T-helper 2 cell treated with Interferon-gamma antibody and Interleukin-4, amounts not matched to agents 5 μg/mL and 100 μg/mL, for 36 hours (primary cell): Measurements from ENCODE around the gene BPIFA3.
"Not testable (repeated sequence)": the region's sequence is repeated elsewhere in the genome, so short reads cannot be mapped to it uniquely, and the experiment has no call there.

ENCODE experiments used
- DNase-seq: peaks from one replicate; pipeline ENCODE4 v3.0.0; 2021; ENCODE audit warnings: low spot score
- H3K27ac Mint-ChIP-seq: one replicate; pipeline ENCODE4 v1.8.0; 2021; ENCODE audit warnings: mild to moderate bottlenecking, mixed read lengths
- H3K27me3 Mint-ChIP-seq: one replicate; pipeline ENCODE4 v1.8.0; 2021; ENCODE audit warnings: low read depth, mixed read lengths
- H3K36me3 Mint-ChIP-seq: one replicate; pipeline ENCODE4 v1.8.0; 2021; ENCODE audit warnings: low read depth, mixed read lengths
- H3K4me1 Mint-ChIP-seq: one replicate; pipeline ENCODE4 v1.8.0; 2021; ENCODE audit warnings: low read depth, mixed read lengths
- H3K4me3 Mint-ChIP-seq: one replicate; pipeline ENCODE4 v1.8.0; 2022; ENCODE audit warnings: mild to moderate bottlenecking, moderate library complexity, mixed read lengths
- H3K9me3 Mint-ChIP-seq: one replicate; pipeline ENCODE4 v1.8.0; 2021; ENCODE audit warnings: mixed read lengths

The BPIFA3 gene

GRCh38 chr20:33217052-33217451, at the start of gene BPIFA3:
BPIFA3 (plus strand) TSS chr20:33217352; CDS start chr20:33217537, 185 bp downstream.
- Mint-ChIP-seq H3K27ac (no peak within 1 kb of the TSS), H3K36me3 (no peaks in the 10 kb centered on the region), H3K4me1 (no peaks in the 10 kb centered on the region), H3K9me3 (no peaks in the 10 kb centered on the region), H3K27me3 (peaks cover 5% of the 10 kb centered on the region), H3K4me3 (no peak within 1 kb of the TSS)
- DNase-seq, result no peak

GRCh38 chr20:33167859-33168258, 49.3 kb upstream of the BPIFA3 start, which contains the start of gene BPIFA2:
BPIFA2 (plus strand) TSS chr20:33168159; CDS start chr20:33169146, 987 bp downstream.
- no peaks in the 10 kb centered on the region for H3K4me1 Mint-ChIP-seq
- H3K27me3 Mint-ChIP-seq, result no peaks in the 10 kb centered on the region
- peaks cover 21% of the 10 kb centered on the region for H3K9me3 Mint-ChIP-seq
- no peak within 1 kb of the TSS for H3K4me3 Mint-ChIP-seq
- H3K36me3 Mint-ChIP-seq, result no peaks in the 10 kb centered on the region
- no peak within 1 kb of the TSS for H3K27ac Mint-ChIP-seq
- DNase-seq, result no peak

GRCh38 chr20:33169176-33169794, 47.9 kb upstream of the BPIFA3 start:
- Mint-ChIP-seq H3K27me3 (no peaks in the 10 kb centered on the region), H3K36me3 (no peaks in the 10 kb centered on the region), H3K27ac (no peak overlapping the region), H3K4me1 (no peaks in the 10 kb centered on the region), H3K4me3 (no peak overlapping the region), H3K9me3 (peaks cover 21% of the 10 kb centered on the region)
- DNase-seq, result no peak

GRCh38 chr20:33172781-33173180, 44.4 kb upstream of the BPIFA3 start:
- H3K27me3 Mint-ChIP-seq, result no peaks in the 10 kb centered on the region
- no peak overlapping the region for H3K4me3 Mint-ChIP-seq
- no peaks in the 10 kb centered on the region for H3K4me1 Mint-ChIP-seq
- H3K9me3 Mint-ChIP-seq, result peaks cover 21% of the 10 kb centered on the region
- H3K27ac Mint-ChIP-seq, result no peak overlapping the region
- no peak for DNase-seq
- H3K36me3 Mint-ChIP-seq, result no peaks in the 10 kb centered on the region

GRCh38 chr20:33175123-33175522, 42.0 kb upstream of the BPIFA3 start:
- Mint-ChIP-seq H3K36me3 (no peaks in the 10 kb centered on the region), H3K27ac (no peak overlapping the region), H3K27me3 (no peaks in the 10 kb centered on the region), H3K4me1 (no peaks in the 10 kb centered on the region), H3K9me3 (peaks cover 6% of the 10 kb centered on the region), H3K4me3 (no peak overlapping the region)
- DNase-seq, result no peak

GRCh38 chr20:33176101-33176500, 41.1 kb upstream of the BPIFA3 start:
- H3K9me3 Mint-ChIP-seq, result no peaks in the 10 kb centered on the region
- no peak overlapping the region for H3K4me3 Mint-ChIP-seq
- no peaks in the 10 kb centered on the region for H3K27me3 Mint-ChIP-seq
- H3K4me1 Mint-ChIP-seq, result no peaks in the 10 kb centered on the region
- no peaks in the 10 kb centered on the region for H3K36me3 Mint-ChIP-seq
- H3K27ac Mint-ChIP-seq, result no peak overlapping the region
- DNase-seq, result no peak

- DNase-seq, result no peak
- Mint-ChIP-seq H3K27me3 (no peaks in the 10 kb centered on the region), H3K27ac (no peak overlapping the region), H3K4me1 (no peaks in the 10 kb centered on the region), H3K4me3 (no peak overlapping the region), H3K9me3 (no peaks in the 10 kb centered on the region), H3K36me3 (no peaks in the 10 kb centered on the region)
Measured at GRCh38 chr20:33177866-33178265, 39.3 kb upstream of the BPIFA3 start.

GRCh38 chr20:33178726-33179125, 38.4 kb upstream of the BPIFA3 start:
- H3K4me3 Mint-ChIP-seq, result no peak overlapping the region
- no peak overlapping the region for H3K27ac Mint-ChIP-seq
- H3K27me3 Mint-ChIP-seq, result no peaks in the 10 kb centered on the region
- DNase-seq, result no peak
- no peaks in the 10 kb centered on the region for H3K36me3 Mint-ChIP-seq
- H3K4me1 Mint-ChIP-seq, result no peaks in the 10 kb centered on the region
- H3K9me3 Mint-ChIP-seq, result no peaks in the 10 kb centered on the region

GRCh38 chr20:33180169-33180568, 37.0 kb upstream of the BPIFA3 start:
- no peaks in the 10 kb centered on the region for H3K27me3 Mint-ChIP-seq
- H3K4me1 Mint-ChIP-seq, result no peaks in the 10 kb centered on the region
- H3K4me3 Mint-ChIP-seq, result no peak overlapping the region
- H3K36me3 Mint-ChIP-seq, result no peaks in the 10 kb centered on the region
- no peak overlapping the region for H3K27ac Mint-ChIP-seq
- no peak for DNase-seq
- no peaks in the 10 kb centered on the region for H3K9me3 Mint-ChIP-seq

- H3K9me3 Mint-ChIP-seq, result no peaks in the 10 kb centered on the region
Measured at GRCh38 chr20:33181482-33182093, 35.6 kb upstream of the BPIFA3 start.

GRCh38 chr20:33183312-33183711, 33.8 kb upstream of the BPIFA3 start:
- DNase-seq, result no peak
- Mint-ChIP-seq H3K27me3 (no peaks in the 10 kb centered on the region), H3K4me3 (no peak overlapping the region), H3K9me3 (no peaks in the 10 kb centered on the region), H3K36me3 (no peaks in the 10 kb centered on the region), H3K4me1 (no peaks in the 10 kb centered on the region), H3K27ac (no peak overlapping the region)

More at GRCh38 chr20:33181482-33182093, 35.6 kb upstream of the BPIFA3 start:
- Mint-ChIP-seq H3K4me3 (no peak overlapping the region), H3K27ac (no peak overlapping the region), H3K4me1 (no peaks in the 10 kb centered on the region), H3K36me3 (no peaks in the 10 kb centered on the region), H3K27me3 (no peaks in the 10 kb centered on the region)
- no peak for DNase-seq

GRCh38 chr20:33185031-33185590, 32.0 kb upstream of the BPIFA3 start:
- not testable (repeated sequence) for DNase-seq, H3K4me3 Mint-ChIP-seq, H3K4me1 Mint-ChIP-seq

GRCh38 chr20:33187491-33187890, 29.7 kb upstream of the BPIFA3 start:
- no peaks in the 10 kb centered on the region for H3K9me3 Mint-ChIP-seq
- no peaks in the 10 kb centered on the region for H3K27me3 Mint-ChIP-seq
- H3K27ac Mint-ChIP-seq, result no peak overlapping the region
- no peaks in the 10 kb centered on the region for H3K36me3 Mint-ChIP-seq
- DNase-seq, result no peak
- H3K4me1 Mint-ChIP-seq, result no peaks in the 10 kb centered on the region
- H3K4me3 Mint-ChIP-seq, result no peak overlapping the region

More at GRCh38 chr20:33185031-33185590, 32.0 kb upstream of the BPIFA3 start:
- H3K9me3 Mint-ChIP-seq, H3K36me3 Mint-ChIP-seq, H3K27me3 Mint-ChIP-seq, H3K27ac Mint-ChIP-seq: not testable (repeated sequence)

GRCh38 chr20:33188421-33188820, 28.7 kb upstream of the BPIFA3 start:
- no peak overlapping the region for H3K27ac Mint-ChIP-seq
- no peak for DNase-seq
- no peaks in the 10 kb centered on the region for H3K9me3 Mint-ChIP-seq
- H3K36me3 Mint-ChIP-seq, result no peaks in the 10 kb centered on the region
- no peaks in the 10 kb centered on the region for H3K4me1 Mint-ChIP-seq
- peaks cover 2% of the 10 kb centered on the region for H3K27me3 Mint-ChIP-seq
- no peak overlapping the region for H3K4me3 Mint-ChIP-seq
